HS-27A (cell line): ENCODE measurements around the gene SCRN2.

Experiments
- DNase-seq: peaks from one replicate; pipeline ENCODE4 v3.0.0-alpha.2; 2012; ENCODE audit warnings: low read depth, missing footprints

Gene SCRN2

DNA sequence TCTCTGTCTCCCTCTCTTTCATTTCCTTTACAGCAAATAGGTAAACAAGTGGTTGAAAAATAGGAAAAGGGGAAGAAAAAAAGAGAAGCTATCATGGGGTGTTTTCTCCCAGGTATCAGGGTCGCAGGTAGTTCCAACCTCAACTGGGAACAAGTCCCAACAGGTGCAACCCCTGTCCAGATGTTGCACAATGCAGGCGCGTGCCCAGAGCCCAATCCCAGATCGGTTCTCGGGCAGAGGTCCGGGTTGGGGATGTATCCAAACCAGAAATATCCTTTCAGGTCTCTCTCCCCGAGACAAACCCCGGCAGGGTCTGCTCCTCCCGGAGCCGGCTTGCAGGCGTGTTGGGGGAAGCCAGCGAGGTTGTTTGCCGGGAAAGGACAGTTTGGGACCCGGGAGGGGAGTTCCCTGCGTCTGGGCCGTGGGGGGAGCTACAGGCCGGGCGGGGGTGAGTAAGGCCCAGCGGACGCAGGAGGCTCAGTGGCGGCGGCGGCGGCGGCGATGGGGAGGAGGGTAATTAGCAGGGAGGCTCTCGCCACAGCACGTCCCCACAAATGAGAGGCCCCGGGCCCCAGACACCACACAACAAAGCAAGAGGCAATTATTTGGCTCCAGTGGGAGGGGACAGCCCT, 31.1 kb upstream of the SCRN2 start:
- no peak for DNase-seq

DNA sequence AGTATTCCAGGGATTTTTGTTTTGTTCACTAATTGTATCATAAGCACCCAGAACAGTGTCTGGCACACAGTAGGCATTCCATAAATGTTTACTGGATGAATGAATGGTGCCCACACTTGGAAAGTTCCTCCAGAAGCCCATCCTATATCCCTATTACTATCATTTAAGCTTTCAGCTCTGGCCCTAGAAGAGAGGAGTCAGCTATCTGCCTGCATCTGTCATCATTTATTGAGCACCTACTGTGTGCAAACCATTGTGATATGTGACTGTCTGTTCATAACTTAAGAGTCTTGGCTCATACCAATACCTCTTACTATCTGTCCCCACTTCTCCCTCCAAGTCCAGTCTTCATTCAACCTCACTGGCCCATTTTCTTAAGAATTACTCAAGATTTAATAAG, 30.0 kb upstream of the SCRN2 start:
- no peak for DNase-seq

DNA sequence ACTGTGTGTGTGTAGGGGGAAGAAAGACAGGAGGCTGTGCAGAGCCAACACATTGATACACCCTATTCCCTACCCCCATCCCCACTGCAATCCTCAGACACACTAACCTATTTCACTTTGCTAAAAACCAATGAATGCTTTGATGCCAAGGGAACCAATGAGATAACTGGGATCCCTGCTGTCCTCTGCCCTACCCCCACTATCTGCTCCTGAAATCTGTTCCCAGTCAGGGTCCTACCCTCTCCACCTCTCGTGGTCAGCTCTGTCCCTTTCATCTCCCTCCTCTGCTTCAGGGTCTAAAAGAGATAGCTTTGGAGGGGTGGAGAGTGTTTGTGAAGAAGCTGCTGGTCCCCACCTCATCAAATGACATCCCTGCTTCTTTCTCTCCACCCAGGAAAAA, 29.0 kb upstream of the SCRN2 start:
- DNase-seq, result no peak

DNA sequence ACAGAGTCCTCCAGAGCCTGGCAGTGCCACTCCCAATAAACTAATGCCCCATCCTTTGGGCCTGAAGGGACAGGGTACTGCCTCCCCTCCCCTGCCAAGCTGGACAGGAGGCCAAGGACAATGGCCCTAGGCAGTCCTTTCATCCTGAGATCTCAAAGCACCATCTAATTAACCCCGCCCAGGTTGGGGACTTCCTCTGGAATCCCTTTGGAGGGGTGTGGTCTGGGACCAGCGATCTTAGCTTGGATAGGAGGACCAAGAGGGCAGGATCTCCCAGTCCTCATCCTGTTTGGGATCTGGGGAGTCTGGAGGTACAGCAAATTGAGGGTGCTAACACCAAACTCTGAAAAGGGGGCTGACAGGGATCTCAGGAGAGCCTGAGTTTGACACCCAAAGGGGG, 28.0 kb upstream of the SCRN2 start:
- no peak for DNase-seq

DNA sequence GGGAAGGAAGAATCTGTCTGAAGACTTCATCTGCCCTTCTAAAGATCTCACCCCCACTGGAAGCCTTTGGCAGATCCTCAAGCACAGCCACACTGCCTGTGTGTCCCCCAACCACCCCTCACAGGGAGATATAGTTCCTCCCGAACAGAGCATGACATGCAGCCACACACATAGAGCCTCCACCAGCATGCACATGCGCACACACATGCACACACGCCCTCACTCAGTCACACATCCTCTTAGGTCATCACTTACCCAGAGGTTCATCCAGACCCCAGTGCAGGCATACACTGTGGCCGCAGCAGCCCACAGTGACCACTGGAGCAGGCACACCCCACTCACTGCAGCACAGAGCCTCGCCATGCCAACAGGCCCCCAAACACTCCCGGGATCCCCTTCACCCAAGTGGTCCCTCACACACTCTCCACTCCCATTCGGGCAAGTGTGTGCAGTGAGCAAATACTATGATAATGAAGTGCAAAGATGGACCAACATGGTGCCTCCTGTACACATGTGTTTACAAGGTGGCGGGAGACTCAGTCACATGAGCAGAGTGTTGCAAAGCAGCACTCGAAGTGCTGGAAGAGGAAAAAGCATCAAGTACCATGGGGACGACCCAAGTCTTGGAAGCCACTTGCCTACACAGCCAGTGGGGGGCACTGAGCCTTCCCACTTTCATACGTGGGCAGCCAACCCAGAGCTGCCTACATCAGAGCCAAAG, 26.9 kb upstream of the SCRN2 start:
- DNase-seq, result no peak

DNA sequence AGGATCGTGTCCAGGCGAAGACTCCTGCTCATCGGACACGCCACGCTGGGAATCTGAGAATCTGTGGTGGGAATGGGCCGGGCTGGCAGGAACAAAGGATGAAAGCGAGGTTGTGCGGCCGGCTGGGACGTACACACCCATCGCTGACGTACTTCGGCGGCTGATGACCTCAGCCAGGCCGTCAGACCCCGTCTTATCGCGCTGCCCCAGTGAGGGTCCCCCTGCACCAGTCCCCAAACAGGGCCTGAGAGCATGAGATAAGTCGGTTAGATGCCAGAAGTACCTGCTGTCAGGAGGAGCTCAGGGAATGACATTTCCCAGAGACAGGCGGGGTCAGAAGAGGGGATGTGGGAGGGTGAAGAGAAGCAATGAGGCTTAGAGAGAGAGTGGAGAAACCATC, 25.9 kb upstream of the SCRN2 start:
- DNase-seq, result no peak

DNA sequence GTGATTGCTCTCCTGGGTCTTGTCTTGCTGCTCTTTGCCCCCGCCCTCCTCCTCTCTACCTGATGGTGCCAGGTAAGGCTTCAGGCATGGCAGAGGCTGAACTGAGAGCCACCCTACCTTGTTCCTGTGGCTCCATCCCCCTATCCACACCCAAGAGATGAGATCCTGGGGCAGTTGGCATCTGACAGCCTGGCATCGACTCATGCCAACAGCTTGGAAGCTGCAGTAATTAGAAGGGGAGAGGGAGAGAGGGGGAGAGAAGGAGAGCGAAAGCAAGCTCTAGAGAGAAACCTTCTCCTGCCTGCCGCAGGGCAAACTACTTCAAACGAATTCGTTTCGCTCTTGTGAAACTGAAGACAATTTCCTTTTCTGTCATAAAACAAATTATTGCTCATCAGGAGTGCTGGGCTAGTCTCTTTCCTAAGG, 23.7 kb upstream of the SCRN2 start:
- no peak for DNase-seq

DNA sequence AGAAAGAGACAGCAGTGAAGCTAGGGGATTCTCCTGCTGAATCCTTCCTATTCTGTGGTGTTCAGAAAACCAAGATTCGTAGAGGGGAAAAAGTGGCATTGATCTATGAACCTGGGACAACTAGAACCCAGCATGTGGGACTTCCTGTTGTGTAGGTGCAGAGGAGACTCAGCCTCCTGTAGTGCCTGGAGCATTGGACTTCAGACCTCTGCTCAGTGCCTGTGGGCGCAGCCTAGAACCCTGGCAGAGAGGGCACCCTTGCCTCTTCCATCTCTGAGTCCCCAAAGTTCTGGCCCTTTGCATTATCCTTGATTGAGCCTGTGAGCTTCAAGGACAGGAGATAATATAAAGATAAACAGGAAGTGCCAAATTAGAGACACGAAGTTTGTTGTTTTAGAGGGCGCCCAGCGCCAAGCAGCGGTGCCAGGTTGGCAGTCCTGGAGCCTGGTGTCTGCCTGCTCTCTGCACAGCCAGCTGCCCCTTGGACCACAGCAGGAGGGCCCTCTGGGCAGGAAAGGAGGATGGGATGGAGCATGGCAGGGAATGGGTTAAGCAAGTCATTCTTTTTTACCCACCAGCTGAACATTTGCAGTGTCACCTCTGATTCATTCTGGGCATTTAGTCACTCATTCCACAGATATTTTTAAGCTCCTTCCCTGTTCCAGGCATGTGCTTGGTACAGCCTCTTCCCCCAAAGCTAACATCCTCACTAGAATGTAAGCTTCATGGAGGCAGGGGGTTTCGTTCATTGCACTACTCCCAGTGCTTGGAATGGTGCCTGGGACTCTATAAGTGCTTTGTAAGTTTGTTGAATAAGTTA, 21.8 kb upstream of the SCRN2 start:
- peak; percentile 82 for DNase-seq

DNA sequence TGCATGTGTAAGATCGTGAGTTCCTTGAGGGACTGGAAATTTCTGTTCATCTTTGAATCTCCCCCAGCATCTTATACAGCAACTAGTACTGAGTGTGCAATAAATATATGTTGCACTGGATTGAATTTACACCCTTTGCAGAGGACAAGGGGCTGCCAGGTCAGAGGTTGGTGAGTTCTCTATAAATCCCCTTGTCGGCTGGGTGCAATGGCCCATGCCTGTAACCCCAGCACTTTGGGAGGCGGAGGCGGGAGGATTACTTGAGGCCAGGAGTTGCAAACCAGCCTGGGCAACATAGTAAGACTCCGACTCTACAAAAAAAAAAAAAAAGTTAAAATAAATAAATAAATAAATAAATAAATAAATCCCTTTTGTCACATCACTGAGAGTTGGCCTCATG, 19.3 kb upstream of the SCRN2 start:
- no peak for DNase-seq

DNA sequence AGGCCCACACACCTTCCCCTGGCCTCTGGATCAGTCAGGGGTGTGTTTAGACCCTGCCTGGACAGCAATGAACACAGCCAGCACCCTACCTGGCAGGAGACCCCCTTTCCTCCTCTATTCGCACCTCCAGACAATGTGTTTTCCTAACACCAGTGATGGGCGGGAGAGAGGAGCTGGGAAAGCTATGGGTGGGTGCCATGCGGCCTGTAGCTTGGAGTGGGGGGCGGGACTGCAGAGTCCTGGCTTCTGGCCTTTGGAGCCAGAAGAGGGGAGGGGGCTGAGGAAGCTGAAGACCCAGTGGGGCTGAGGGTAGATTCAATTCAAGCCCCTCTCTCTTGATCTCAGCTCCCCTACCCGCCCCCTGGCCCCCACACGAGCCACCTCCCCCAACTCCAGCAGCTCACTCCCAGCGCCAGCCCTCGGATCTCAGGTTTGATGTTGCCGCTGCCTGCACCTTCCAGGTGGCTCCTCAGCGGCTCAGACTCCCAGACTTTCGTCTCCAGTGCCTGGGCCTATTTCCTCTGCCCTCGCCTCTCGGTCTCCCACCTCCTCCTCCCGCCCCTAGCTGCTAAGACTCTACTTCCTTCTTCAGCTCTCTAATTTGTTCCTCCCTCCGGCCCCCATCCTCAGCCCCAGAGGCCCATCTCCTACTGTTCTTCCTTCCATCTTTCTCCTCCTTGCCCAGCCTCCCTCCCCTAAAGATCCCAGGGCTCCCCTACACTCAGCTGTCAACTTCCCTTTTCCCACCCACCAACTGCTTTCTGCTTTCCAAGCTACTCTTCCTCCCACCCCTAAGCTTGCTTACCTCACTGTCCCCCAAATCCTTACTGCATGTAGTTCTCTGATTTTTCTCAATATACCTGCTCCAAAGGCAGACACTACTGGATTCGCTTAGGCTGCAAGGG, 16.7 kb upstream of the SCRN2 start:
- DNase-seq, result no peak

DNA sequence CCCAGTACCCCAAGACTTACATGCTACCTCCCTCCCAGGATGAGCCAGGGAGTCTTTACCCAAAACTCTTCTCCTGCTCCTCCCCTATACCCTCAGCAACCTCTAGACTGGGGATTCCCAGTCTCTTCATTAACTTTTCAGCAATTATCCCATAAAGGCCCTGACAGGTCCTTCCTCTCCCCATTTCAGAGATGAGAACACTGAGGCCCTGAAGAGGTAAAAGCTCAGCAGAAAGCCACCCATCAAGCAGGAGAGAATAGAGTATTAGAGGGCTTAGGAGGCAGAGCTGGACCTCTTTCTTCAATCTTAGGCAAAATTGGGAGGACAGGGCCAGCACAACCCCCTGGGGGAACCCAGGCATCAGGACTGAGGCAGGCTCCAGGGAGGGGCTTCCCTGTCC, 15.8 kb upstream of the SCRN2 start:
- DNase-seq, result no peak

DNA sequence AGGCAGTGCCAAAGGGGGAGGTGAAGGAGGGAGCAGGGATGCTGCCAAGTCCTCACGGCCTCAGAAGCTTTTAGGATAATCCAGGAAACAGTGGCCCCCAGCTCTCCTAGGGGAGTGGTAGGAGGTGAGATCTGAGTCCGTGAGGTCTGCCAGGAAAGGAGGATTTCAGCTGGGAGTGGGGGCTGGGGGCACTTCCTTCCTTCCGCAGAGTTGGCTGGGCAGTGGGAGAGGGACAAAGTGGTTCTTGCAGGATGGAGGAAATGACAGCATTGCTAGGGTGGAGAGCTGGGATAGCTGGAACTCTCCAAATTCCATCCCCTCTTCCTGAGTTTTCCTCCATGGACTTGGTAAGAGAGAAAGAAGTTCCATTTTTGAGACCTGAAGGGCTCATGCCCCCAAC, 14.7 kb upstream of the SCRN2 start:
- no peak for DNase-seq

DNA sequence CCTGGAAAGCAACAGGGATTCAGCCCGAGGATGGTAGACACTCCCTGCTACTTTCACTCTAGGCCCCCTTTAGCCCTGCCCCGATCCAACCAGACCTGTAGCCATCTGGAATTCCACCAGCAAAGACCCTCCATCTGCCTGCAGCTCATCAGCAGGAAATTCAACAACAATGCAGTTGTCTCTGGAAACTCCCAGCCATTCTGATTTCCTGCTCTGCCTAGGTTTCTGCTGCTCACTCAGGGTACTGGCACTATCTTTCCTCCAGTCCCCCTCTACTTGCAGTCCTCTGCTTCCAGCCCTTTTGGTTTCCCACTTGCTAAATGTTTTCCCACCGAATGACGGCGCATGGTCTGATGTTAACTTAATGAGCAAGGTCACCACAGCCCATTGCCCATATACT, 12.5 kb upstream of the SCRN2 start:
- no peak for DNase-seq

DNA sequence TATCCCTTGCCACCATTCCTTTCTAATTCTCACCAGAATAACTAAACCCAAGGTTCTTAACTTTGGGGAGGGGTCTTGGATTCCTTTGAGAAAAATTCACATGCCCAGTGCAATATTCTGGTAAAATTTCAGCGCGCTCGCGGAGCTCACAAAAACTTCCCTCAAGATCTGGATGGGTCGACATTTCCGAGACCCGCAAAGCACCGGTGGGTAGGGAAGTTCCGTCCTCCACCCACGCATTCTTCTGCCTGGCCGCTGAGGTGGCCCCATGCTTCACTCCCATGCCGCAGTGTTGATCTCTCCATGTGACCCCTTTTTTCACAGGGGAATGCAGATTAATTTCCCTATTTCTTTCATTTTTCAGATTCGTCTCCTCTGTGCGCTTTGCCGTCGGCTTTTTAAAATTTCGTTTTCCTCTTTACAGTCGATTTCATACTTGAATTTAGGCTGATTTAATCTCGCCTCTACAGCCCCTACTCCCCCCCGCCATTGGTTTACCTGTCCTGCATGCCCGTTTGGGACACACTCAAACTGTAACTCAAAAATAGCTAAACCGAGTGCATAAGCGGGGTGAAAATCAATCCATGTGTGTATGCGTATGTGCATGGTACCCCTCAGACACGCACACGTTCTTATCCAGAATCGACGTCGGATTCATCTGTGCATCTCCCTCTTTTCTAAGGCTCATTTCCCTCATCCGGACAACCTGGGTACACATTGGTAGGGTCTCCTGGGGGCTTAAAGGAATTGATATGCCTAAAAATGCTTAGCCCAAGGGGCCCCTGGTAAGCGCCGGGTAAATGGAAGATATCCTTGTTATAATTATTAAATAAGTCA, 11.3 kb upstream of the SCRN2 start:
- DNase-seq, result no peak

DNA sequence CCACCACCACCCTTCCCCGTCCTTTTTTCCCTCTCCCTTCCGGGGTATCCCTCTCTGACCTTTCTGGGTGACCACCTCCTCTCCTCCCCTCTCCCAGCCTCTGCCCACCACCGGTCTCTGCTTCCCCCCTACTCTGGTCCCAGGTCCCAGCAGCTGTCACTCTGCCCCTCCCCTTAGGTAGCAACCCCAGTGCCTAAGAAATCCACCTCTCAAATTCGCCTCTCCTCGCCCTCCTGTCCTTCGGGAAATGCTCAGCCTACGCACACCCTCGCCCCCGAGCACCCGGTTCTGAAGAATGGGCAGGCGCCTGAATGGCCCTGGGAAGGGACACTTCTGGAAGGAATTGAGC, 10.7 kb upstream of the SCRN2 start:
- DNase-seq, result no peak

DNA sequence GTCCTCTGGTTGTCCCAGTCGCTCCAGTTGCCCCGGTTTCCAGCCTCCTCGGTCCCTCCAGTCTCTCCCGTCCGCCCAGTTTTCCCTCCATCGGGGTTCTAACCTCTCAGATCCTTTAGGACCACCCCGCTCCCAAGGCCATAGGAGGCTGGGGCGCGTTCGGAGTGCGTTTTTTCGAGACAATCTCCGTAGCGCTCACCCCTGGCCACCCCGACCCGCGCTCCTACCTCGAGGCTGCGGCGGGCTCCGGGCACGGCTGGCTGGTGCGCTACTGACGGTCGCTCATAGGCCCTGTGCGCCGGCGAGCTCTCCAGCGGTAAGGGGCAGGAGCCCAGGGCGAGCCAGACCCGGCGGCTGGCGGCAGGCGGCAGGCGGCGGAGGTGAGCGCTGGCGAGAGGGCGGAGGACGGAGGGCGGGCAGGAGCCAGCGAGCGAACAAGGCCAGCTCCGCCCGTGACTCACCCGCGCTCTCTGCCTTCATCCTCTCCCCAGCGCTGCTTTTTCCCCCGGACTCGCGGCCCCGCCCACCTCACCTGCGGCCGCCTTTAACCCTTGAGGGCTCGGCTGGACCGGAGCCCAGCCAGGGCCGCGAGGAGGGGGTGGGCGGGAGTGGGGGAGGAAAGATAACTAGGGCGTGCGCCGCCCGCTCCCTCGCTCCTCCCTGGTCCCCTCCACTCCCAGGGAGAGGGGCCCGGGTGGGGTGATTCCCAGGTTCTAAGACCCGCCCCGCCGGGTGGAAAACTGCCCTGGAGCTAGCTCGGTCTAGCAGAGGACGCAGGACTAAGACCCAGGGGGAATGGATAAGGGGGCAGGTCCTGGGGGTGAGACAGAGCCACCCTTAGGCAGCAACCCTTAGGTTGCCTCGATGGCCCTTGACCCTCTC, 9.9 kb upstream of the SCRN2 start, which contains the start of gene SP6:
Gene SP6 (minus strand): TSS at position 472 of the 882 bp plus-strand sequence. CDS start 2,734 bp downstream, outside the sequence.
- DNase-seq, result no peak

DNA sequence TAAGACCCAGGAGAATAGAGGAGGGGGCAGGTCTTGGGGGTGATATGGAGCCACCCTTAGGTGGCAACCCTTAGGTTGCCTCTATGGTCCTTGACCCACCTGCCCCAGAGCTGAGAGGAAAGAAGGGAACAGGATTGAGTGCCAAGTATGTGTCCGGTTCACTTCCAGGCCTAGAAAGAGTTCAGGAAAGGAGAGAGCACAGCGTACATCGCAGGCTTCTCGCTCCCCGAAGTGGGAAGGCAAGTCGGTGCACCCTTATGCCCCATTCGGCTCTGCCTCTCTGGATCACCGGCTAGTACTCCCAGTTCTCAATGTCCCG, 9.3 kb upstream of the SCRN2 start:
- no peak for DNase-seq

DNA sequence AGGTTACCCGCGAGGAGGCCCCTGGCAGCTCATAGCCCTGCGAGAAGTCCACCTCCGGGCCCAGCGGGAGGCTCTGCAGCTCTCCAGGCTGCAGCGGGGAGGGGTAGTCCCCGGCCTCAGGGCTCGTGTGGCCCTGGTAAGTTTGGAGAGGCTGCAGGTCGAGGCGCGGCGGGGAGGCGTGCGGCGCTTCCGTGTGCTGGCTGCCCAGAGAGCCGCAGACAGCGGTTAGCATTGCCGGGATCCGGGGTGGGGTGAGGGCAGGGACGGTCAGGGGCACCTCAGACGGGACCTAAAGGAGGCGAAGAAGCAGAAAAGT, 7.1 kb upstream of the SCRN2 start:
- DNase-seq, result no peak

DNA sequence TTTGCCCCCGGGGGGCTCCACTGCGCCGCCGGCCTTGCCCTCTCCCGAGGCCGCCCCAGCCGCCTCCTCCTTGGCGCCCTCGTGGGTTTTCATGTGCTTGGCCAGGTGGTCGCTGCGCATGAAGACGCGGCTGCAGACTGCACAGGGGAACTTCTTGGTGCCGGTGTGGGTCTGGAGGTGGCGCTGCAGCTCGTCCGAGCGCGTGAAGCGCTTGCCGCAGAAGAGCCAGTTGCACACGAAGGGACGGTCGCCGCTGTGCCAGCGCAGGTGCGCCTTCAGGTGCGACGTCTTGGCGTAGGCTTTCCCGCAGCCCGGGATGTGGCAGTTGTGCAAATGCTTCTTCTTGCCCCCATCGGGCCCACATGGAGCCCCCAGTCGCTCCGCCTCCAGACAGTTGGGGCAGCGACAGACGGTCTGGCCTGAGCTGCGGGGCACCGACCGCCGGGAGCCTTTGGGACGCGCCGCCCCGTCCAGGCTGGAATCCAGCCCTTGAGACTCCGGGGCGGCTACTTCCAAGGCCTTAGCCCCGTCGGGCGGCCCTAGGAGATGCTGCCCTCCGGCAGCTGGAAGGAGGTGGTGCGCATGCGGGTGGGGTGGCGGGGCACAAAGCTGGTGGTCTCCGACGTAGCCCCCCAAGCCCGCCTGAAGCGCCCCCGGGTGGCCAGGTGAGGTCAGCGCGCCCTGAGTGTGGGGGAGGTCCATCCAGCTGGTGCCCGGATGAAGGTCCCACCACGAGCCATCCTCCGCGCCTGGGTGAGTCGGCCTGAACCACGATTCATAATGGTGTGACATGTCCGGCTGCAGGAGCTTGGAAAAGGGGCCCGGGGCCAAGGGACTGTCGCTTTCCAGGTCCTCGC, 6.5 kb upstream of the SCRN2 start:
- DNase-seq, result no peak
